Stimulated activated CD8-positive, alpha-beta memory T cell treated with anti-CD3 and anti-CD28 coated beads, Interleukin-7, amount 100 ng/mL, for 1 hour (primary cell): ENCODE data around the gene BNC2.
"Not testable (repeated sequence)": the region's sequence is repeated elsewhere in the genome, so short reads cannot be mapped to it uniquely, and the experiment has no call there.

Source experiments
- DNase-seq, 2 donors: peaks; one replicate each; pipeline ENCODE4 v3.0.0-alpha.2; 2020; ENCODE audit warnings: low read depth in 2 of 2

Gene BNC2

DNA sequence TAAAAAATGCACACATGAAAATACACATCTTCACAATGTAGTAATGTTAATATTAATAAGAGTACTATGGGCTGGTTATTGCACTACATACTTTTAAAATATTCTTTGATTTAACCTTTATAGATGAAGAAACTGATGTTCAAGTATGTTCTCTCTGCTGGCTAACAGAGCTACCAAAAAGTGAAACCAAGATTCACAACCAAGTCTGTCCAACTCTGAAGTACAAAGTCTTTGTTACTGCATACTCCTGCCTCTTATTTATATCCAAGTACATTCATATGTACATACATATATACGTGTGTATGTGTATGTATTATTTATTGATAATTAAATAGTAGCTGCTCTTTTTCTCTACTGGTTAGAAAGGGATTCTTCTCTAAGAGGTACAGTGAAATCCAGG, 325.6 kb downstream of the BNC2 start:
- DNase-seq, result no peak

DNA sequence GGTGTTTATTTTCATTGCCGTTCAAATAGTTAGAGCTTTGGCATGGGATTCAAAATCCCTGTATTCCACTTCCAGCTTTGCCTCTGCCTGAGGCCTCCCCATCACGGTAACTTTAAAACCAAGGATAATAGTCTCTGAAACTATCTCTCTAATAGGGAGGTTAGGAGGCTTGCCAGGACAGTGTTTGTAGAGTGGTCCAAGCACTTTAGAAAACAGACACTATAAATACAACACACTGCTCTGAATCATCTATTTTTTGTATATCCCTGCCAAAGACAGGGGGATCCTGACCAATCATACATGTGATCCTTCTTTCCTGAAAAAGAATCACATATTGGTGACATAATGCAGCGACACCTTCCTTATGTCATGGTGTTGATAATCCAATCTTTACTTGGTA, 326.8 kb downstream of the BNC2 start:
- no peak for DNase-seq

DNA sequence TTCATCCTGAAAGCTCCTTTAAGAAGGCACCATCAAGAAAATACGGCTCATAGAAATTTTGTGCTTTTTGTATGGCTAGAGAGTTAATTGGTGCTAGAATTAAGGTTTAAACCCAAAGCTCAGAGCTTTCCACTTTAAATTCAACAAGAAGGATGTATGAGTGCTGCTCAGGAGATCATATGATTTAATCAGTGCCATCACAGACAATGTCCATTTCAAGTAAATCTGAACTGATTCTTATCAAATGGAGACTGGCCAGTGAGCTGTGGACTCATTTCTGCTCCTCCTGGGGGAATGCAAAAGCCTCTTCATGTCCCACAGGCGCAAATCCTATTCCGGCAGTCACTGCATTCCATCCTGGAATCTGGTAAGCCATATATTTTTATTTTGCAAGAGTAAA, 327.2 kb downstream of the BNC2 start:
- DNase-seq, result no peak

DNA sequence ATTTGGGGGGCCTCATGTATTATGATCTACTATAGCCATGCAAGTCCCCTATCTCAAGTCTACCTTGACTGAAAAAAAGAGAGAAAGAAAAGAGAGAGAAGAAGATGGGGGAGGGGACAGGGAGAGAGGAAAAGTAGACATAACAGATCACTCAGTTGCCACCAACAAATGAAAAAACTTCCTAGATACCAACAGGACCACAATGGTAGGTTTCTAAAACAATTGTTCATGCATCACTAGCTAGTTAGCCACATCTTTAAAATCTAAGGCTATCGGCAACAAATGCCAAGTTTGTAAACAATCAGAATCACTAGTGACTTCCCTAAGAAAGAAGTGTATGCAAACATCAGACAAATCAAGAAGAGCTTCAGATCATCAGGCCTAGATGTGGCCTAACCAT, 328.2 kb downstream of the BNC2 start:
- DNase-seq, result no peak

DNA sequence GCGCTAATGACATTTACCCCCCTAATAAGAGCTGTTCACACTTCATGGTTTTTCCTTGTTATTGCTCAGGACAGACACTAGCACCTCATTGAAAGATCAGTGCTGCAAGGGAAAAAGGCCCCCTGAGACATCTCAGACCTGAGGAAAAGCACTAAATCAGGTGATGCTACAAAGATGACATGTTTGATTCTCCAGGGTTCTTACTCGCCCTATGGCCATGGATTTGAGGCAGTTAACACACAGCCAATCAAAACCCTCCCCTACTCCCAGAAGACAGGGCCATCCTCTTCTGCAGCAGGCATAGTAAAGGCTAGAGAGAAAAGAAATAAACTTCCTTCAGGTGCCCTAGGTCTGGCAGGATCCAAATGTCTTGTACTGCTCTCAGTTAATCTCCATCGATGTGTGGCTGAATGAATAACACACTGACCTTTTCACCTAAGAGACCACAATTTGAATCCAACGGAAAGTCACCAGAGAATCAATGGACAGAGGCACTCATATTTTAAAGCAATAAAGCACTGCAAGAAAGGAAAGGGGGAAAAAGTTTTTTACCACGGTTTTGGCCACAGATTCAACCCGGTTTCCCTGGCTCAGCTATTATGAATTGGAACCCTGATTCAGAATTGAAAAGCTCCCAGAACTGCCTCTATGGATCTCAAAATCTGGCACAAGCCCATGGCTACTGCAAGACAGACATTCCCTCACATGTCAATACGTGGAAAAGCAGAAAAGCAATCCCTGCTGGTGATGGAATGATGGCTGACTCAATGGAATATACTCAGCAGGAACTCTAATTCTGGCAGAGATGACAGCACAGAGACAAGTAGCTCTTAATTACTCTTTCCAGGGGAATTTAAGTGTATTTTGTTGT, 329.5 kb downstream of the BNC2 start:
- no peak for DNase-seq

DNA sequence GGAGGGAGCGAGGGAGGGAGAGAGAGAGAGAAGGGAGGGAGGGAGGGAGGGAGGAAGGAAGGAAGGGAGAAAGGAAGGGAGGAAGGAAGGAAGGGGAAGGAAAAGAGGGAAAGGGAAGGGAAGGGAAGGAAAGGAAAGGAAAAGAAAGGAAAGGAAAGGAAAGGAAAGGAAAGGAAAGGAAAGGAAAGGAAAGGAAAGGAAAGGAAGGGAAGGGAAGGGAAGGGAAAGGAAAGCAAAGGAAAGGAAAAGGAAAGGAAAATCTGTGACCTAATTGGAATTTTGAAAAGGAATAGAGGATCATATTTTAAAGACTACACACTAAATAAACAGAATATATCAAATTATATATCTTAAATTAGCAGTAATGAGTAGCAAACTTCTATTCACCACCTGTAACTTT, 330.8 kb downstream of the BNC2 start:
- not testable (repeated sequence) for DNase-seq

DNA sequence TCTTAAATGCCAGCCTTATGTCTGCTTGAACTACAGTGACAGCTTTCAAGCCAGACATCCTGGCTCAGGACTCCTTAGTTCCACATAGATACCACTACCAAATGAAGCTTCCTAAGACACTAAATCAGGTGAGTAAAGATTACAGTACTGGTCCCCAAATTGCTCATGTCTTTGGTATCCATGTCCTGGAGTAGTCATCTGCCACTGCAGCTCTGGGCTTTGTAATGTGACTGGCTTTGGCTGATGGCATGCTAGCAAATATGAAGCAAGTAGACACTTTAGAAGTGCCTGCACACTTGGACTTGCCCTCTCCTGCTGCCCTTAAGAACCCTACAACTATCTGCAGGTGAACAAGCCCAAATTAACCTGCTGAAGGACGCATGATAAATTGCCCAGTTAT, 334.9 kb downstream of the BNC2 start:
- DNase-seq, result no peak

DNA sequence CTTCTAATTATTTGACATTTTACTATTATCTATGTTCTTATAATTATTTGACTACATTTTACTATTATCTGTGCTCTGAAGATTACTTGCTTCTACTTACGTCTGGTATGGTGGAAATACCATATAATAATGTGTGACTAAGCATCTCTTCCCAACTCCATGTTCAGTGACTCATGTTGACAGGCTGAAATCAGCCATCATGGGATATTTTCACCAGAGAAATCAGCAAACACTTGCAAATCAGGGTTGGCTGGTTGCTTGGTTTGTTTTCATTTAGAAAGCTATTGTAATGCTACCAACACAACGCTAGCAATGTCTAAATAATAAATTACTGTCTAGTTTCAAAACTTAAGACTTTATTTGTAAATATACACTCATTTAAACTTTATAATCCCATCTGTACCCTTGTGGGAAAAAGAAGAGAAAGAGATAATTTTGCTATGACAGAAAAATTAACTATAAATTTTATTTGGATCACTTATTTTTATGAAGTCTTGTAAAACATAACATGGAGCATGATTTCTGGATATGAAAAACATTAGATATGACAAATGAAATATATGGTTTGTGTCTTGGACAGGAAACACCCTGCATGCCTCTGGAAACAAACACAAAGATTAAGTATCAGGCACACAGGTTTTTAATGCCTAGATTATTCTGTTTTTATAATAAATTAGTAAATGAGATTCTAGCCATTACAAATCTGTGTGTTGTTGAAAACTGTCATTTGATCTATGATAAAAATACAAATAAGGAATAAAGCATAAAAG, 337.6 kb downstream of the BNC2 start:
- no peak for DNase-seq

DNA sequence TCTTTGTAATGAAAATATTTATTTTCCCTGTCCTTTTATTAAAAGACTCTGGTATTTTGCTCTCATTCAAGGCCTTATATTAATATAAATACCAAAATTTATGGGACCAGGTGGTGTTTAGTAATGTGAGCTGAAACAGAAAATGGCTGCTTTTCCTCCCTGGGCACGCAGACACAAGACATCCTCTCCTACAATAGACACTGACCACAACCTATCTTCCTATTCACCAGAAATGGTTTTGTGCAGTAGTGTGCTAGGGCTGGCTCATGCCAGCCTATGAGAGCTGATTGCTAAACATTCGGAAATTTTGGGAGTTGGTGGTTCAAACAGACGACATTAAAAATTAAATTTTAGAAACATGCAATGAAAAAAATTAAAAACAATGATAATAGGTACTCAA, 338.2 kb downstream of the BNC2 start:
- no peak for DNase-seq

DNA sequence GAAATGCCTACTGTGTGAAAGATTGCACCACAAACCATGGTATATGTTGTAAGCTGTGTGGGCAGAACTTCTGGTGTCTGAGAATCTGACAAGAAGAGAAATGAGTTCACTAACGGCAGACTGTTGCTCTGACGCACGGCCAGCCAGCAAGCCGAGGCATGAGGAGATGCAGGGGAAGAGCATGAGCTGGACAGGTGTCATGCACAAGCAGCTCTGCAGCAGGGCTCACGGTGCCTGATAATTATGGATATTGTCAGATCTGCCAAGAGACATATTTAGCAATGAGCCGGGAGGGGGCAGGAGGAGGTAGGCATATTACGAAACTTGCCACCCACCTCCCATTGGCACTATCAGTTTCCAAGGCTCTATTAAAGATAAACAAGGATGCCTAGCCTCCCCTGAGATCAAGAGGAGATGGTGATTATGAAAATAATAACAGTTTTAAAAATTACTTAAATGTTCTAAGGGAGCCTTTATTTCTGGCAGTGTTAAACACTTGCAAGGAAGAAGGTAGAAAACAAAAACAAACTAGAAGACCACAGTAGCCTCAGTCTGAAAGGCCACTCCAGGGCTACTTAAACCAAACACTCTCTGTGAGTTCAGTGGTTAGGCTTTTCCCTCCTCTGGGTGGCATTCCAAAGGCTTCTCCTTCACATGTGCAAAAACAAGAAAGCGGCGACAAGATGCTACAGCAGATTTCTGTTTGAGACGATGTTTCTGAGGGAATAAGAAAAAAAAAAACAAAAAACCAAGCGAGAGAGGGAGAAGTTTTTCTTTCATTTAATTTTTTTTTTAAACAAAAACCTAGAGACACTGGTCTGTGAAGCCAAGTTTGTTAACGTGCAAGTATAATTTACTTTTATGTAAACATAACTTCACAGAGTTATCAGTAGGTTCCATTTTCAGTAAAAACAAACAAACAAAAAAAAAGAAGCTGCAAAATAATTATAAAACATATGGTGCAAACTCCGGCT, 339.5 kb downstream of the BNC2 start:
- no peak for DNase-seq

DNA sequence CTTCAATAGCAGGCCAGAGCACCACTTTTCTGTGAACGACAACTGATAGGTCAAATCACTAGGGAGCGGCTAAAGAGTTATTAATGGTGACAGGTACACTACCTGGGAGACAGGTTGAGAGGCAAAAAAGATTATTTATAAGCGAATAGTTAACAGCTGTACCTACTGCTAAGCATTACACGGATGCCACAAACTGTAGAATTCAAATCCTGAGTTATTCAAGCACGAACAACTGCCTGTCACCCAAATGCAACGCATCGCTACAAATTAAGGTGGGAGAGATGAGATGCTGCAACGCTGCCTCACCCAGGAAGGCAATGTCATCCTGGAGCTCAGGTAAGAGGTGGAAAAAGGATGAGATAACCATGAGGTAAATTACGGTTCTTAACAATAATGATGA, 342.9 kb downstream of the BNC2 start:
- no peak for DNase-seq

DNA sequence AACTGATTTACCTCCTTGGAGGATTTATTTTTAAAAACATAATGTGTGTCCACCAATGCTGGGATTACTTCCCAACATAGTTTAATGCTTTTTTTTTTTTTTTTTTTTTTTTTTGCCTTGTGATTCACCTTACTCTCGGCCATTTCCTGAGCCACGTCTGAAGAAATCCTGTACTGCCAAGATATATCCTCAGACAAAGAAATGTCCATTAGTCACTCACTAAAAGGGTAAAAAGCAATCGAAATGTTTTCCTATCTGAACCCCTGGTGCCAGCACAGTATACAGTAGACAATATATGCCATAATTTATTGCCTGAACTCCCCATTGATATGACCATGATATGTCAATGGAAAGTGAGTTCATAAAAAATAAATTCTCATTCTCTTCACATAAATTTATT, 344.1 kb downstream of the BNC2 start:
- no peak for DNase-seq

DNA sequence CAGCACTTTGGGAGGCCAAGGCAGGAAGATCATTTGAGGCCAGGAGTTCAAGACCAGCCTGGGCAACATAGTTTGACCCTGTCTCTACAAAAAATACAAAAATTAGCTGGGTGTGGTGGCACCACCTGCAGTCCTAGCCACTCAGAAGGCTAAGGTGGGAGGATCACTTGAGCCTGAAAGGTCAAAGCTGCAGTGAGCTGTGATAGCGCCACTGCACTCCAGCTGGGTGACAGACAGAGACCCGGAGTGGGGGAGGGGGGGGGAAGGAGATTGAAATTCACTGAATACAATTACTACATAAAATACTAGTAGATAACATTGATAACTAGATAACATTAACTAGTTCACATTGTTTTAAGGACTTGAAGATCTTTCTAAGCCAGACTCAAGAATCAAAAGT, 345.6 kb downstream of the BNC2 start:
- DNase-seq, result no peak

DNA sequence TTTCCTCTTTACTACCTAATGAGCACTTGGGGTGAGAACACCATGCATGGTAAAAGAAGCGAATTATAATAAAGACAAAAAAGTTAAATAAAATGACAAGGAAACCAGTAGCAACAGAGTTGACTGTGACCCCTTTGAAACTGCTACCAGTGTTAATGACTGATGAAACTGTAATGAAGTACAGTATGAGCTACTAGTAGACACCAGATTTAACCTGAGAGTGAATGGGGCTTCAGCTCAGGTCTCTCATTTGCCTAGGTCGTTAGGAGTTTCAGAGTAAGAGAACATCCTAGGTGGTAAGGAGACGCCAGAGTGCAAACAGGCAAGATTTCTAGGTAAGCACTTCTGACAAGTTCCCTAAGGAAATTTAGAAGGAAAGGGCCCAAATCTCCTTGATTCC, 346.4 kb downstream of the BNC2 start:
- no peak for DNase-seq

DNA sequence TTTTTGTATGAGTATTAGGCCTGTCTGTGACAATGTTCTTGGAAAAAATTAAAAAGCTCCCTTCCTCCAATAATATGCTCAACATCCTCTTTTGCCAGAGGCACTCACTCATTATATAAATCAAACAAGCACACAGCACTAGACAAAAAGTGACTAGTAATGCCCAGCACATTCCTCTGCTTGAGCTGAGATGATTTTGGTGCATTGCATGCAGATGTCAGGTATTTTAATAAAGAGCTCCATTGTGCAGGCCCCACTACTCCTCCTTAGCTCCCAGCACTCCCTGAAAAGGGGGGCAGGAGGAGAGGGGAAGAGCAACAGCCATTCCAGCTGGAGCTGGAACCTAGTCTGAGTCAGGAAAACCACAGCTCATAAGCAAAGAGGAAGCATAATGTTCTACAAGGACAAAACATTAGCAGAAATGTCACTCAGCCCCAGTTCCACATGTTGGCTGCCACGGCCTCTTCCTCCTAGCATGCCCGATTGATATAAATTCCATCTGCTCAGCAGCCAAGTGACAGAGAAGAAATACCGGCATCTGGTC, 348.5 kb downstream of the BNC2 start:
- no peak for DNase-seq

DNA sequence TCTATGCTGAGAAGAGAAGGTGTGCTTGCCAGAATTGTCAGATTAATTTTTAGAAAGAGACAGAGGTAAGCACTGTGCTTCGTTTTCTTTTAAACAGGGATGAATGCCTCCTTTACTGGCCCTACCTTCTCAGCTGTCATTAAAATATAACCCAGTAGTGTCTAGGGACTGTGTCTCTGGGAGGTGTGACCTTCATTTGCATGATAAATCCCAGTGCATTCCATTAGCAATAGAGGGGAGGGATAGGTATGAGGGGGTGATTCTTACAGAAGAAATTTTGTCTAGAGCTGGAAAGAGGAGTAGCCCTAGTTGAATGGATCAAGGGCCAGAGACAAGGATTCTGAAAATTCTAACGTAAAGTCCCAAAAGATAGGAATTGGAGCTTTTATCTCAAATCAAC, 351.5 kb downstream of the BNC2 start:
- no peak for DNase-seq

DNA sequence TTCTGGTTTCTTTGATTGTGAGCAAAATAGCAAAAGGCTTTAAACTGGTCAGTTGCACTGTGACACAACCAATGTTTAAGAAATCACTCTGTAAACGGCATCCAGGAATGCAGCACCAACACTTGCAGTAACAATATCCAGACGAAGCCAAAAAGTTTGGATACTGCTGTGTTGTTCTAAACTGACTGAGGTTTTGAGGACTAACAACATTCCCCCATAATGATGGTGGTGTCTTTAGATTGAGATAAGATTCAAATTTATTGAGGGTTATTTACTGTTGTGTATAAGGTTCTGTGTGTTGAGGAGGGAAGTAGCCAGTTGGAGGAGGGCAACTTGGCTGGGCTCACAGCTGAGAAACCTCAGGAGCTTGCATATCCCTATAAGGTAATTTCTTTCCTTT, 353.6 kb downstream of the BNC2 start:
- no peak for DNase-seq

DNA sequence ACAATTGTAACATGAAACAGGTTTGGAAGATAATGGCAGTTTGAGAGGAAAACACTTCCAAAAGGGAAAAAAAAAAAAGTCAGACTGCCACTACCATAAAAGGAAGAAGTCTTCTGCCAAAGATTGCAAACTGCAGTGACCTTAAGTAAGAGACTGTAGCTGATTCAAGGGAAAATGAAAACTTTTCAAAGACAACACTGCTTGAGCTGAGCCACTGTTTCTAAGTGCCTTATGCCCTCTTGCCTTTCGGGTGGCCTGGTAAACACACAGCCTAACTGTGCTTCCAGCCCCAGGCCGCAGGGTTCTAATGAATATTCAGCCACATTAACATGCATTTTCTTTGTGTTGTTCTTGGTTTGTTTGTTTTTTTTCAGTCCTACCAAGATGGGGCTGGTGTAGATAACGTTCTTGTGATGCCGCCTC, 354.6 kb downstream of the BNC2 start:
- DNase-seq, result no peak

DNA sequence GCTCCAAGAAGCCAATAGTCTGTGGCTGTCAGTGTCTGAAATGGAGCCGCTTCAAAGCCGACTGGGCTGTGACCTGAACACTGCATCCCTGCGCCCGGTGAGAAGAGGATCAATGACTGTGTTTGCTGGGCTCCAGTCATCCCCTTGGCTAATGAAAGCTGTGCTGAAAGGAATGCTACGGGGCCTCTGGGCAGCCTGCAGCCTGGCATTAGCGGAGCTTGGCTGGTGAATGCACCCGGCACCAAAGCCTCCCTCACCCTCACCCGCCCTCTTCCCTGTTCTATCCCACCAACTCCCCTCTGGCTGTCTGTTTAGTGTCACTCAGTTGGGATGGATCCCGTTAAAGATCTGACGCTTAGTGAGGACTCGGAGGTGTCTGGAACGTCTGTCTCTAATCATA, 355.3 kb downstream of the BNC2 start:
- no peak for DNase-seq

DNA sequence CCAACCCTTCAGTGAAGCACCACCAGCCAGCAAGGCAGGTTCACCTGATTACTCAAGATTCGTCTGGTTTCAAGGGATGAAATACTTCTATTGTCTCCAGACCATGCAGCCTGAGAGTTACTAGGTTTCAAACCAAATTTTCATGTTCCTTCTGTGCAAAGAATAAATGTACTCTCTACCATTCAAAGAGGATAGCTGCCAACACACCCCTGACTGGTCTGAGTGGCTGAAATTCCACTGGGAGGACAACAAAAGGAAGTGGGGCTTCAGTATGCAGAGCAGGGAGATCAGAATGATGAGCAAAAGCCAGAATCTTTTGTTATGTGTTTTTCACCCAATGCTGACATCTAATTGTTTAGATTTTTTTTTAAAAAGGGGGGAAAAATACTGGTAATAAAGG, 356.3 kb downstream of the BNC2 start:
- no peak for DNase-seq

DNA sequence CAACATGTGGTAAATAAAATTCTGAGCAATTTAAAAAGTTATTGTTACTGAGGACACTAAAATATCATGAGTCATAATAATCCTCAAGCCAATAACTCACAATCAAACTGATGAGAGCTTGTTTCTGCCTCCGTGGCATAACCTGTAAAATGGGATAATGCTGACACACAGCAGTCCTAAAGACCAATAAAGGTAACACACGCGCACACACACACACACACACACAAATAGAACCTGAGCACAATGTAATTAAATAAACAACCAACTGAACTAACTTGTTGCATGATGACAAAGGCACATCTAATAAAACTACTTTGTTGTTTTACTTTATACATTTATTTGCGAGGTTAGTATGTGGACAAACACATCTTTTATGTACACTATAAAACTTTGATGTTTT, 358.2 kb downstream of the BNC2 start:
- no peak for DNase-seq

DNA sequence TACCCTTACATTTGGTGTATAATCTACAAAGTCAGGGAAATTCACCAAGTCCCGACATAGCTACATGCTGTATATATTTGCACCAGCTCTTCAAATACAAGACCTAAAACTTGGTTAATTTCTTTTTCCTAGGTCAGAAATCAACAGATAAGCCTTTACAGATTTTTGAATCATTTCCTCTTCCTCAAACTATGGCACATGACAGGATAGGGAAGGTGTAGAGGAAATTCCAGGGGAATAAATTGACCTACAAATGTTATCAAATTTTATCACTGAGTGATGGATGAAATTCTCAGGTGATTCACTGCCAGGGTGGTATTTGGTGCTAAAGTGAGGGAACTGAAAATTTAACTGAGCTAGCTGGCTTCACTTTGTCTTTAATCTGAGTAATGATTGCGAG, 360.0 kb downstream of the BNC2 start:
- DNase-seq, result no peak
